SK-N-SH (cell line): ENCODE results near the gene R3HDM2. TPM values are rescaled to one million over a fixed set of nuclear protein-coding genes. Genes with fewer than 3 reads are reported as not detected.

Experiments used
- CTCF ChIA-PET: fragments of 300-600, 350-600 bp; formaldehyde crosslinking; extraction: SDS; loops from one replicate; lab custom pipeline; 2021; lab: Yijun Ruan, JAX
- POLR2A ChIA-PET: fragments of 350-600 bp; sonication (Branson Sonifier 250); formaldehyde crosslinking; extraction: SDS; loops from one replicate; lab custom pipeline; 2020; ENCODE audit warnings: antibody characterized with exemption, inconsistent platforms; lab: Yijun Ruan, JAX
- DNase-seq: peaks from one replicate; pipeline ENCODE4 v3.0.0; 2012
- H2AFZ ChIP-seq: fragments of 200-600 bp; sonication (generic); 2 replicates; pipeline ENCODE4 v1.8.1; 2016; ENCODE audit warnings: antibody characterized with exemption, mild to moderate bottlenecking, low read depth
- H3F3A ChIP-seq: fragments of 200-600 bp; sonication (generic); replicated peaks from 2 replicates; pipeline ENCODE3; 2016; ENCODE audit warnings: antibody characterized with exemption, mild to moderate bottlenecking; ENCODE audit not compliant: insufficient read depth
- H3K27ac ChIP-seq, 2 experiments: fragments of 200-500 bp in 1 of 2; fragments of 200-600 bp in 1 of 2; sonication (Bioruptor generic) in 1 of 2; sonication (generic), shearing (Covaris generic) in 1 of 2; 2 replicates each; pipeline versions ENCODE4 v1.5.1 to v1.6.1; 2014 to 2016; ENCODE audit warnings: low read depth in 2 of 2, inconsistent platforms in 1 of 2, low read length in 1 of 2, mild to moderate bottlenecking in 1 of 2, mixed read lengths in 1 of 2
- H3K27me3 ChIP-seq: fragments of 200-600 bp; sonication (generic), shearing (Covaris generic); 2 replicates; pipeline ENCODE4 v1.6.1; 2016; ENCODE audit warnings: mixed run types; ENCODE audit not compliant: insufficient read depth
- H3K36me3 ChIP-seq, 2 experiments: fragments of 200-500 bp in 1 of 2; fragments of 200-600 bp in 1 of 2; sonication (Bioruptor generic) in 1 of 2; sonication (generic) in 1 of 2; replicated peaks in 1 of 2; 2 replicates each; pipeline versions ENCODE3 to v1.5.1; 2014 to 2016; ENCODE audit warnings: low read length in 1 of 2, mild to moderate bottlenecking in 1 of 2; ENCODE audit not compliant: insufficient read depth in 2 of 2, control insufficient read depth in 1 of 2
- H3K4me1 ChIP-seq, 2 experiments: fragments of 200-500 bp in 1 of 2; fragments of 200-600 bp in 1 of 2; sonication (Bioruptor generic) in 1 of 2; sonication (generic), shearing (Covaris generic) in 1 of 2; 2 replicates each; pipeline versions ENCODE4 v1.5.1 to v1.6.1; 2014 to 2016; ENCODE audit warnings: low read depth in 1 of 2, low read length in 1 of 2, mixed run types in 1 of 2; ENCODE audit not compliant: insufficient read depth in 2 of 2, control insufficient read depth in 1 of 2
- H3K4me2 ChIP-seq: fragments of 200-600 bp; sonication (generic), shearing (Covaris generic); 2 replicates; pipeline ENCODE4 v1.6.1; 2017; ENCODE audit warnings: mixed run types
- H3K4me3 ChIP-seq, 2 experiments: fragments of 200-500 bp in 1 of 2; fragments of 200-600 bp in 1 of 2; sonication (Bioruptor generic) in 1 of 2; sonication (generic), shearing (Covaris generic) in 1 of 2; 2 replicates each; pipeline versions ENCODE4 v1.5.1 to v1.8.1; 2014 to 2016; ENCODE audit warnings: low read depth in 2 of 2, inconsistent platforms in 1 of 2, low read length in 1 of 2, mild to moderate bottlenecking in 1 of 2, mixed read lengths in 1 of 2, moderate library complexity in 1 of 2
- H3K79me2 ChIP-seq: fragments of 200-600 bp; sonication (generic); 2 replicates; pipeline ENCODE4 v1.8.1; 2017; ENCODE audit warnings: mild to moderate bottlenecking; ENCODE audit not compliant: insufficient read depth
- H3K9ac ChIP-seq: fragments of 200-600 bp; sonication (generic); 2 replicates; pipeline ENCODE4 v1.6.1; 2017; ENCODE audit warnings: mixed run types
- H3K9me2 ChIP-seq: fragments of 200-600 bp; sonication (generic); 2 replicates; pipeline ENCODE4 v1.6.1; 2017; ENCODE audit warnings: mixed run types
- H3K9me3 ChIP-seq: fragments of 200-600 bp; sonication (generic); 2 replicates; pipeline ENCODE4 v1.6.1; 2017; ENCODE audit warnings: mixed run types, mild to moderate bottlenecking, moderate library complexity
- H4K20me1 ChIP-seq: fragments of 200-600 bp; sonication (generic); 2 replicates; pipeline ENCODE4 v1.6.1; 2017; ENCODE audit warnings: mild to moderate bottlenecking, mixed run types; ENCODE audit not compliant: insufficient read depth
- CTCF ChIP-seq: fragments of 200-600 bp; sonication (generic); IDR thresholded peaks from 2 replicates; pipeline ENCODE4 v1.6.1; 2017; ENCODE audit warnings: antibody characterized with exemption, mild to moderate bottlenecking, moderate library complexity
- ELF1 ChIP-seq: IDR thresholded peaks from 2 replicates; pipeline ENCODE4 v1.4.0; 2012
- FOXJ3 ChIP-seq: sonication (generic); formaldehyde crosslinking; IDR thresholded peaks from 2 replicates; pipeline ENCODE4 v1.5.1; 2020; ENCODE audit warnings: mild to moderate bottlenecking, missing genetic modification reagents
- IRF3 ChIP-seq: fragments of 150-350 bp; IDR thresholded peaks from 2 replicates; pipeline ENCODE4 v1.6.1; 2016; ENCODE audit warnings: mild to moderate bottlenecking, low read depth, low read length
- JUND ChIP-seq: IDR thresholded peaks from 2 replicates; pipeline ENCODE4 v1.4.0; 2012
- MEF2A ChIP-seq: IDR thresholded peaks from 2 replicates; pipeline ENCODE4 v1.4.0; 2012; ENCODE audit warnings: low read depth, borderline replicate concordance
- RAD21 ChIP-seq: IDR thresholded peaks from 2 replicates; pipeline ENCODE4 v1.6.1; 2012; ENCODE audit warnings: mild to moderate bottlenecking, low read length
- RCOR1 ChIP-seq: fragments of 150-350 bp; IDR thresholded peaks from 2 replicates; pipeline ENCODE4 v1.6.1; 2017; ENCODE audit warnings: antibody characterized with exemption, low read length
- RXRA ChIP-seq: IDR thresholded peaks from 2 replicates; pipeline ENCODE4 v1.4.0; 2012; ENCODE audit warnings: low read depth, mild to moderate bottlenecking, borderline replicate concordance
- SMC3 ChIP-seq: IDR thresholded peaks from 2 replicates; pipeline ENCODE4 v1.6.1; 2012; ENCODE audit warnings: low read depth, low read length, improper control_type of control experiment
- TCF12 ChIP-seq: IDR thresholded peaks from 2 replicates; pipeline ENCODE4 v1.4.0; 2012
- TEAD4 ChIP-seq: IDR thresholded peaks from 2 replicates; pipeline ENCODE4 v1.4.0; 2012; ENCODE audit warnings: mild to moderate bottlenecking, borderline replicate concordance; ENCODE audit not compliant: insufficient read depth
- ZBTB33 ChIP-seq: IDR thresholded peaks from 2 replicates; pipeline ENCODE4 v1.4.0; 2012; ENCODE audit warnings: low read depth, borderline replicate concordance
- WGBS: methylation state at CpG from one replicate; pipeline ENCODE4 v1.1.6; 2017; ENCODE audit warnings: low lambda C conversion rate; 5-methylcytosine and 5-hydroxymethylcytosine counted together
- polyA plus RNA-seq, 3 experiments: library from polyadenylated mRNA; depleted of rRNA; stranded (reverse); fragments of >200 nt; gene quantifications; 2 replicates each; pipeline ENCODE4 v1.2.3, GENCODE V29; 2012
- TF ChIP-seq, protein P1 (sequence below): IDR thresholded peaks from 2 replicates; pipeline ENCODE4 v1.4.0; 2012; ENCODE audit warnings: low read depth, borderline replicate concordance
- TF ChIP-seq, protein P2 (sequence below): IDR thresholded peaks from 2 replicates; pipeline ENCODE4 v1.4.0; 2012; ENCODE audit warnings: low read depth

The R3HDM2 gene
- polyA plus RNA-seq, 1 of the 3 experiments (the other 2 are of a cell fraction): 23.1 TPM

GRCh38 chr12:57208631-57209282 lies 222.1 kb downstream of the R3HDM2 start:
- Histone ChIP-seq H3K4me3 (no peak overlapping the region), H3K27me3 (no peaks in the 10 kb centered on the region), H3K79me2 (no peaks in the 10 kb centered on the region), H3K36me3 (peaks cover 5 to 46% of the 10 kb centered on the region in 2 experiments), H3K27ac (no peak overlapping the region), H3K9me2 (no peaks in the 10 kb centered on the region), H3K9ac (no peak overlapping the region), H3F3A (peaks cover 9% of the 10 kb centered on the region), H2AFZ (no peak overlapping the region), H3K9me3 (no peaks in the 10 kb centered on the region), H4K20me1 (no peaks in the 10 kb centered on the region), H3K4me1 (peaks cover 0 to 4% of the 10 kb centered on the region in 2 experiments; a peak in 1 of 4 replicates), H3K4me2 (no peak overlapping the region)
- no peak for DNase-seq
- WGBS: 90% methylated on average over 17 of the region's 22 CpGs
- no peak for TF ChIP-seq TCF12
- no peak for TF ChIP-seq ELF1
- TF ChIP-seq ZBTB33: no peak
- no peak for TF ChIP-seq TEAD4
- TF ChIP-seq RCOR1: no peak
- TF ChIP-seq RAD21: no peak
- TF ChIP-seq RXRA: no peak
- TF ChIP-seq FOXJ3 (CRISPR knock-in tag): no peak
- TF ChIP-seq, protein P1, sequence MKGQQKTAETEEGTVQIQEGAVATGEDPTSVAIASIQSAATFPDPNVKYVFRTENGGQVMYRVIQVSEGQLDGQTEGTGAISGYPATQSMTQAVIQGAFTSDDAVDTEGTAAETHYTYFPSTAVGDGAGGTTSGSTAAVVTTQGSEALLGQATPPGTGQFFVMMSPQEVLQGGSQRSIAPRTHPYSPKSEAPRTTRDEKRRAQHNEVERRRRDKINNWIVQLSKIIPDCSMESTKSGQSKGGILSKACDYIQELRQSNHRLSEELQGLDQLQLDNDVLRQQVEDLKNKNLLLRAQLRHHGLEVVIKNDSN: no peak
- TF ChIP-seq JUND: no peak
- no peak for TF ChIP-seq MEF2A
- ChIA-PET POLR2A (interaction anchor here (0.7 kb wide), 1 partner anchor 30 kb away, joined by 3 read pairs; no protein-coding TSS in a partner anchor), CTCF (interaction anchor here (1.0 to 15.9 kb wide), 4 partner anchors 9 to 84 kb away, joined by 3 to 937 read pairs (median 4); partner anchors contain the start of genes SHMT2 and STAC3)

GRCh38 chr12:57207731-57208630 lies 222.9 kb downstream of the R3HDM2 start:
- H3K36me3 ChIP-seq: peaks cover 5 to 54% of the 10 kb centered on the region in 2 experiments
- peaks cover 3% of the 10 kb centered on the region for H3F3A ChIP-seq
- no peak overlapping the region for H3K27ac ChIP-seq
- no peak overlapping the region for H3K9ac ChIP-seq
- DNase-seq: no peak
- H3K4me1 ChIP-seq: no peaks in the 10 kb centered on the region
- no peaks in the 10 kb centered on the region for H3K9me3 ChIP-seq
- H3K4me3 ChIP-seq: no peak overlapping the region
- CTCF ChIA-PET: interaction anchor here (0.8 to 15.9 kb wide), 6 partner anchors 10 to 98 kb away, joined by 3 to 937 read pairs (median 4); partner anchors contain the start of genes SHMT2 and STAC3
- no peak for TF ChIP-seq CTCF
- no peak for TF ChIP-seq TEAD4
- TF ChIP-seq IRF3: no peak
- no peak for TF ChIP-seq MEF2A
- no peak for TF ChIP-seq SMC3
- no peak for TF ChIP-seq JUND
- TF ChIP-seq, protein P2, sequence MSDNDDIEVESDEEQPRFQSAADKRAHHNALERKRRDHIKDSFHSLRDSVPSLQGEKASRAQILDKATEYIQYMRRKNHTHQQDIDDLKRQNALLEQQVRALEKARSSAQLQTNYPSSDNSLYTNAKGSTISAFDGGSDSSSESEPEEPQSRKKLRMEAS: no peak
- TF ChIP-seq TCF12: no peak
- no peak overlapping the region for H3K4me2 ChIP-seq
- H3K27me3 ChIP-seq: no peaks in the 10 kb centered on the region
- POLR2A ChIA-PET: no interaction called here
- H4K20me1 ChIP-seq: no peaks in the 10 kb centered on the region
- no peaks in the 10 kb centered on the region for H3K79me2 ChIP-seq
- no peak overlapping the region for H2AFZ ChIP-seq
- WGBS: 88% methylated on average over 24 of the region's 29 CpGs
- H3K9me2 ChIP-seq: no peaks in the 10 kb centered on the region
